Measurements from ENCODE around the gene SGCA. TPM values are rescaled to one million over a fixed set of nuclear protein-coding genes. Genes with fewer than 3 reads are reported as not detected.

SGCA gene
- total and polyA plus RNA-seq, 2 of the 13 experiments (the other 11 are each of a cell fraction or from before 2014, with no cell fraction given) = not detected

- Histone ChIP-seq H4K20me1 (ENCODE audit: insufficient read depth, low read length) (no peaks in the 10 kb centered on the region), H3K27ac (ENCODE audit: extremely low read length, insufficient read depth, low read length) (no peak overlapping the region), H3K79me2 (ENCODE audit: insufficient read depth, low read length) (no peaks in the 10 kb centered on the region), H2AFZ (ENCODE audit: low read length) (no peak overlapping the region), H3K4me3 (replicated peaks in 1 of 3; ENCODE audit: insufficient read depth in 1 of 3, low read depth in 2 of 3, low read length in 3 of 3) (no peak overlapping the region), H3K36me3 (replicated peaks in 1 of 2; ENCODE audit: control insufficient read depth in 1 of 2, insufficient read depth in 2 of 2, low read length in 2 of 2) (no peaks in the 10 kb centered on the region), H3K9me3 (ENCODE audit: low read length) (no peaks in the 10 kb centered on the region), H3K9ac (ENCODE audit: insufficient read depth, low read depth, low read length) (no peak overlapping the region), H3K27me3 (ENCODE audit: control insufficient read depth in 1 of 2, insufficient read depth in 2 of 2, low read length in 2 of 2) (peaks cover 9 to 64% of the 10 kb centered on the region in 2 experiments; a peak in 3 of 5 replicates), H3K4me1 (ENCODE audit: insufficient read depth, low read length) (peaks cover 15% of the 10 kb centered on the region), H3K4me2 (ENCODE audit: low read depth, low read length) (no peak overlapping the region; the same call in 1 of the 2 replicates)
- no peak for ATAC-seq
- TF ChIP-seq ZFP82 (CRISPR knock-in tag; IDR thresholded peaks at IDR 0.05; ENCODE audit: borderline replicate concordance) (no peak), ZC3H13 (CRISPR knock-in tag; IDR thresholded peaks at IDR 0.05) (peak; percentile 42; the same call in 1 of the 2 replicates), THAP9 (CRISPR knock-in tag; IDR thresholded peaks at IDR 0.05; ENCODE audit: borderline replicate concordance) (0 out of 2 replicates have a peak, but pooled peaks have one; percentile 2), PHF8 (CRISPR knock-in tag; IDR thresholded peaks at IDR 0.05) (0 out of 2 replicates have a peak, but pooled peaks have one; percentile 0), TEAD2 (CRISPR knock-in tag; IDR thresholded peaks at IDR 0.05) (0 out of 2 replicates have a peak, but pooled peaks have one; percentile 42)
- FAIRE-seq = no peak
- in situ Hi-C loops (cut with HindIII; ENCODE audit: extremely low pct_ligation_motif_present, low pct_unique_long_range_greater_than_20kb) (loop anchor here (5.0 kb wide), 1 partner anchor 45 kb away; no protein-coding TSS in a partner anchor), intact Hi-C loops (cut with micrococcal nuclease; ENCODE audit: unreplicated experiment) (loop anchor here (1.0 kb wide), 2 partner anchors 22 to 44 kb away; no protein-coding TSS in a partner anchor)
- DNase-seq (ENCODE audit: low spot score) = no peak
- ChIA-PET CTCF (ENCODE audit: low intra/inter-chr PET ratio, low total read pairs) (interaction anchor here (0.9 to 2.5 kb wide), 5 partner anchors 22 to 136 kb away, joined by 3 to 32 read pairs (median 6); no protein-coding TSS in a partner anchor), POLR2A (no interaction called here)
- 37% methylated on average over 16 of the region's 16 CpGs for WGBS (ENCODE audit: low lambda C conversion rate)
- BruUV-seq (replicated peaks) = no TSS peak
Measured at GRCh38 chr17:50161911-50162288, 3.9 kb upstream of the SGCA start.
